ENCODE data around the gene ASCL4. TPM values are rescaled to one million over a fixed set of nuclear protein-coding genes. Genes with fewer than 3 reads are reported as not detected.

ASCL4 gene
- polyA plus RNA-seq, 3 donors, result not detected

DNA sequence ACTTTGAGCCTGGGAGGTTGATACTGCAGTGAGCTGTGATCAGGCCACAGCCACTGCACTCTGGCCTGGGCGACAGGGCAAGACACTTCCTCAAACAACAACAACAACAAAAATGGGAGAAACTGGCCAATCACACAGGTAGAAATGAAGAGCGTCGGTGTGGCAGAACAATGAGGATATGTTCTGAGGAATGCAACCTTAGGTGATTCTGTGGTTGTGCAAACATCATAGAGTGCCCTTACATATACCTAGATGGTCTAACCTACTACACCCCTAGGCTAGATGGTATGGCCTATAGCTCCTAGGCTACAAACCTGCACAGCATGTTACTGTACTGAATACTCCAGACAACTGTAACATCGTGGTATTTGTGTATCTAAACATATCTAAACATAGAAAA, 9.9 kb upstream of the ASCL4 start:
- Histone ChIP-seq H3K4me1 (ENCODE audit: control insufficient read depth in 1 of 2, insufficient read depth in 2 of 2, low read length in 2 of 2) (peaks cover 14 to 16% of the 10 kb centered on the region in 2 donors), H3K4me2 (replicated peaks; ENCODE audit: extremely low read depth, low read length, poor library complexity, severe bottlenecking) (no peak overlapping the region), H2AFZ (ENCODE audit: insufficient read depth, low read depth, low read length, poor library complexity, severe bottlenecking) (no peak overlapping the region), H3K27me3 (ENCODE audit: control insufficient read depth in 2 of 2, insufficient read depth in 2 of 2, low read length in 2 of 2) (no peaks in the 10 kb centered on the region), H3K79me2 (ENCODE audit: insufficient read depth, low read length) (peaks cover 10% of the 10 kb centered on the region), H4K20me1 (ENCODE audit: insufficient read depth, low read length) (peaks cover 2% of the 10 kb centered on the region), H3K27ac (ENCODE audit: low read depth in 1 of 2, low read length in 2 of 2) (no peak overlapping the region), H3K4me3 (replicated peaks in 1 of 3; ENCODE audit: low read depth in 2 of 3, low read length in 3 of 3) (no peak overlapping the region), H3K9ac (ENCODE audit: insufficient read depth, low read length, poor library complexity, severe bottlenecking) (no peak overlapping the region), H3K36me3 (replicated peaks in 1 of 2; ENCODE audit: control insufficient read depth in 1 of 2, insufficient read depth in 2 of 2, low read length in 2 of 2) (no peaks in the 10 kb centered on the region), H3K9me3 (replicated peaks in 1 of 2; ENCODE audit: control insufficient read depth in 1 of 2, insufficient read depth in 1 of 2, low read length in 2 of 2) (no peaks in the 10 kb centered on the region)
- intact Hi-C loops (cut with micrococcal nuclease), result loop anchor here (5.0 to 10.0 kb wide), 3 partner anchors 77 to 120 kb away; partner anchors contain the start of gene PWP1 (in 2 of the 2)
- Mint-ChIP-seq H3K4me1 (peaks cover 13% of the 10 kb centered on the region), H3K27ac (no peak overlapping the region), H3K36me3 (no peaks in the 10 kb centered on the region), H3K4me3 (no peak overlapping the region), H3K9me3 (peaks cover 0 to 7% (median 2%) of the 10 kb centered on the region in 7 donors), H3K27me3 (ENCODE audit: low read depth in 3 of 3) (peaks cover 0 to 10% (median 4%) of the 10 kb centered on the region in 3 donors)
- TF ChIP-seq, protein P1, sequence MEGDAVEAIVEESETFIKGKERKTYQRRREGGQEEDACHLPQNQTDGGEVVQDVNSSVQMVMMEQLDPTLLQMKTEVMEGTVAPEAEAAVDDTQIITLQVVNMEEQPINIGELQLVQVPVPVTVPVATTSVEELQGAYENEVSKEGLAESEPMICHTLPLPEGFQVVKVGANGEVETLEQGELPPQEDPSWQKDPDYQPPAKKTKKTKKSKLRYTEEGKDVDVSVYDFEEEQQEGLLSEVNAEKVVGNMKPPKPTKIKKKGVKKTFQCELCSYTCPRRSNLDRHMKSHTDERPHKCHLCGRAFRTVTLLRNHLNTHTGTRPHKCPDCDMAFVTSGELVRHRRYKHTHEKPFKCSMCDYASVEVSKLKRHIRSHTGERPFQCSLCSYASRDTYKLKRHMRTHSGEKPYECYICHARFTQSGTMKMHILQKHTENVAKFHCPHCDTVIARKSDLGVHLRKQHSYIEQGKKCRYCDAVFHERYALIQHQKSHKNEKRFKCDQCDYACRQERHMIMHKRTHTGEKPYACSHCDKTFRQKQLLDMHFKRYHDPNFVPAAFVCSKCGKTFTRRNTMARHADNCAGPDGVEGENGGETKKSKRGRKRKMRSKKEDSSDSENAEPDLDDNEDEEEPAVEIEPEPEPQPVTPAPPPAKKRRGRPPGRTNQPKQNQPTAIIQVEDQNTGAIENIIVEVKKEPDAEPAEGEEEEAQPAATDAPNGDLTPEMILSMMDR (IDR thresholded peaks at IDR 0.05), result no peak
- WGBS (ENCODE audit: insufficient coverage), result no CpG with 5 or more reads among the region's 4 CpGs
- DNase-seq, result no peak

- no peak overlapping the region for H3K27ac Mint-ChIP-seq
- WGBS (ENCODE audit: insufficient coverage), result no CpG with 5 or more reads among the region's 1 CpG
- TF ChIP-seq, protein P1 (IDR thresholded peaks at IDR 0.05), result no peak
Measured at GRCh38 chr12:107765316-107765715, 9.2 kb upstream of the ASCL4 start.

More at GRCh38 chr12:107765316-107765715, 9.2 kb upstream of the ASCL4 start:
- Histone ChIP-seq H3K27me3 (ENCODE audit: control insufficient read depth in 2 of 2, insufficient read depth in 2 of 2, low read length in 2 of 2) (no peaks in the 10 kb centered on the region), H3K79me2 (ENCODE audit: insufficient read depth, low read length) (peaks cover 3% of the 10 kb centered on the region), H3K9me3 (replicated peaks in 1 of 2; ENCODE audit: control insufficient read depth in 1 of 2, insufficient read depth in 1 of 2, low read length in 2 of 2) (no peaks in the 10 kb centered on the region), H3K4me3 (replicated peaks in 1 of 3; ENCODE audit: low read depth in 2 of 3, low read length in 3 of 3) (no peak overlapping the region), H3K9ac (ENCODE audit: insufficient read depth, low read length, poor library complexity, severe bottlenecking) (no peak overlapping the region), H3K36me3 (replicated peaks in 1 of 2; ENCODE audit: control insufficient read depth in 1 of 2, insufficient read depth in 2 of 2, low read length in 2 of 2) (no peaks in the 10 kb centered on the region), H4K20me1 (ENCODE audit: insufficient read depth, low read length) (peaks cover under 1% of the 10 kb centered on the region), H2AFZ (ENCODE audit: insufficient read depth, low read depth, low read length, poor library complexity, severe bottlenecking) (no peak overlapping the region), H3K4me1 (ENCODE audit: control insufficient read depth in 1 of 2, insufficient read depth in 2 of 2, low read length in 2 of 2) (peaks cover 7 to 9% of the 10 kb centered on the region in 2 donors), H3K27ac (ENCODE audit: low read depth in 1 of 2, low read length in 2 of 2) (no peak overlapping the region), H3K4me2 (replicated peaks; ENCODE audit: extremely low read depth, low read length, poor library complexity, severe bottlenecking) (no peak overlapping the region)
- H3K27me3 Mint-ChIP-seq (ENCODE audit: low read depth in 3 of 3), result peaks cover 1 to 10% (median 6%) of the 10 kb centered on the region in 3 donors
- peaks cover 6% of the 10 kb centered on the region for H3K4me1 Mint-ChIP-seq
- DNase-seq, result no peak
- intact Hi-C loops (cut with micrococcal nuclease), result loop anchor here in 1 of 2 donors (10.0 kb wide), 1 partner anchor 119 kb away; no protein-coding TSS in a partner anchor
- H3K36me3 Mint-ChIP-seq, result no peaks in the 10 kb centered on the region
- no peak overlapping the region for H3K4me3 Mint-ChIP-seq
- peaks cover 0 to 7% (median 2%) of the 10 kb centered on the region in 7 donors for H3K9me3 Mint-ChIP-seq
